ENCODE data around the gene ADAD1. TPM values are rescaled to one million over a fixed set of nuclear protein-coding genes. Genes with fewer than 3 reads are reported as not detected.

ADAD1 gene
- polyA plus RNA-seq, 1 donor (not counting 4 experiments of a cell fraction or from before 2014, with no cell fraction given) = not detected

GRCh38 chr4:122331195-122331594 lies 47.6 kb upstream of the ADAD1 start:
- no peak overlapping the region for H3K27ac ChIP-seq (ENCODE audit: control insufficient read depth, insufficient read depth, low read length)
- H3K36me3 ChIP-seq (ENCODE audit: control insufficient read depth in 2 of 2, extremely low read depth in 1 of 2, insufficient read depth in 2 of 2, low read length in 2 of 2) = peaks cover 0 to 6% of the 10 kb centered on the region in 2 experiments
- H4K20me1 ChIP-seq (ENCODE audit: control insufficient read depth, extremely low read depth, insufficient read depth, low read length) = no peaks in the 10 kb centered on the region
- no peak overlapping the region for H3K9ac ChIP-seq (ENCODE audit: control insufficient read depth, extremely low read depth, insufficient read depth, low read length)
- no peaks in the 10 kb centered on the region for H3K9me3 ChIP-seq (ENCODE audit: control insufficient read depth, low read depth, low read length)
- no peaks in the 10 kb centered on the region for H3K79me2 ChIP-seq (ENCODE audit: control insufficient read depth, insufficient read depth, low read length)
- no peak for FAIRE-seq
- H3K9me1 ChIP-seq (ENCODE audit: control insufficient read depth, extremely low read depth, insufficient read depth, low read length) = no peaks in the 10 kb centered on the region
- TF ChIP-seq EZH2 (IDR thresholded peaks at IDR 0.05; ENCODE audit: low read length) = no peak
- TF ChIP-seq CTCF (optimal IDR thresholded peaks at IDR 0.05 in 1 of 3, IDR thresholded peaks at IDR 0.05 in 1 of 3, conservative IDR thresholded peaks at IDR 0.05 in 1 of 3; ENCODE audit: extremely low read depth in 1 of 3, insufficient read depth in 2 of 3, low read length in 3 of 3) = no peak
- dilution Hi-C loops (cut with MboI; ENCODE audit: extremely low pct_ligation_motif_present, low sequenced_read_pairs) = no loop called here
- DNase-seq (ENCODE audit: low read depth, low spot score) = no peak
- H3K4me1 ChIP-seq (ENCODE audit: control insufficient read depth, extremely low read depth, insufficient read depth, low read length) = peaks cover 12% of the 10 kb centered on the region
- no peak overlapping the region for H3K4me2 ChIP-seq (ENCODE audit: control insufficient read depth, extremely low read depth, insufficient read depth, low read depth, low read length)
- no peaks in the 10 kb centered on the region for H3K27me3 ChIP-seq (ENCODE audit: control insufficient read depth, extremely low read depth, insufficient read depth, low read length)
- H3K4me3 ChIP-seq (ENCODE audit: control insufficient read depth in 2 of 3, extremely low read depth in 1 of 3, insufficient read depth in 2 of 3, low read depth in 1 of 3, low read length in 3 of 3) = no peak overlapping the region
- H2AFZ ChIP-seq (ENCODE audit: control insufficient read depth, low read length) = no peak overlapping the region

DNA sequence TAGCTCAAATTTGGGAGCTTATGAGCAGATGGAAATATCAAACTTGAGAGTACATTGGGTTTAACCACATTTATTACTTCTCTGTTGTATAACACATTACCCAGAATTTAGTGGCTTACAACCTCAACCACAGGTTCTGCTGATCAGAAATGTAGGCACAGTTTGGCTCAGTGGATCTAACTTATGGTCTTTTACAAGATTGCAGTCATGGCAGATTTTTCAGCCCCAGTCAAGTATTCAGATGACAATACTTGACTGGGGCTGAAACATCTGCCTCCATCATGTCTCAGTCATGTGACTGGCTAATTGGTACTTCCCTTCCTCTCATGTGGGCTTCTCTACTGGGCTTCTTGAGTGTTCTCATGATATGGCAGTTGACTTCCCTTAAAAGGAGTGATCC lies 44.0 kb upstream of the ADAD1 start:
- Histone ChIP-seq H4K20me1 (ENCODE audit: control insufficient read depth, extremely low read depth, insufficient read depth, low read length) (no peaks in the 10 kb centered on the region), H3K4me3 (ENCODE audit: control insufficient read depth in 2 of 3, extremely low read depth in 1 of 3, insufficient read depth in 2 of 3, low read depth in 1 of 3, low read length in 3 of 3) (no peak overlapping the region), H3K36me3 (ENCODE audit: control insufficient read depth in 2 of 2, extremely low read depth in 1 of 2, insufficient read depth in 2 of 2, low read length in 2 of 2) (peaks cover 0 to 6% of the 10 kb centered on the region in 2 experiments), H3K27ac (ENCODE audit: control insufficient read depth, insufficient read depth, low read length) (no peak overlapping the region), H3K9me3 (ENCODE audit: control insufficient read depth, low read depth, low read length) (no peaks in the 10 kb centered on the region), H3K9me1 (ENCODE audit: control insufficient read depth, extremely low read depth, insufficient read depth, low read length) (no peaks in the 10 kb centered on the region), H3K4me1 (ENCODE audit: control insufficient read depth, extremely low read depth, insufficient read depth, low read length) (peaks cover 9% of the 10 kb centered on the region), H2AFZ (ENCODE audit: control insufficient read depth, low read length) (no peak overlapping the region), H3K27me3 (ENCODE audit: control insufficient read depth, extremely low read depth, insufficient read depth, low read length) (no peaks in the 10 kb centered on the region), H3K79me2 (ENCODE audit: control insufficient read depth, insufficient read depth, low read length) (no peaks in the 10 kb centered on the region), H3K4me2 (ENCODE audit: control insufficient read depth, extremely low read depth, insufficient read depth, low read depth, low read length) (no peak overlapping the region), H3K9ac (ENCODE audit: control insufficient read depth, extremely low read depth, insufficient read depth, low read length) (no peak overlapping the region)
- DNase-seq (ENCODE audit: low read depth, low spot score) (no peak), FAIRE-seq (no peak)
- TF ChIP-seq CTCF (optimal IDR thresholded peaks at IDR 0.05 in 1 of 3, IDR thresholded peaks at IDR 0.05 in 1 of 3, conservative IDR thresholded peaks at IDR 0.05 in 1 of 3; ENCODE audit: extremely low read depth in 1 of 3, insufficient read depth in 2 of 3, low read length in 3 of 3) (no peak), EZH2 (IDR thresholded peaks at IDR 0.05; ENCODE audit: low read length) (no peak)
- dilution Hi-C loops (cut with MboI; ENCODE audit: extremely low pct_ligation_motif_present, low sequenced_read_pairs) = no loop called here
